ENCODE data around the gene PAQR5. TPM values are rescaled to one million over a fixed set of nuclear protein-coding genes. Genes with fewer than 3 reads are reported as not detected.

PAQR5 gene
- total RNA-seq, 4 donors from 2014 or later: 4.2 to 16.4 (median 6.8) TPM

DNA sequence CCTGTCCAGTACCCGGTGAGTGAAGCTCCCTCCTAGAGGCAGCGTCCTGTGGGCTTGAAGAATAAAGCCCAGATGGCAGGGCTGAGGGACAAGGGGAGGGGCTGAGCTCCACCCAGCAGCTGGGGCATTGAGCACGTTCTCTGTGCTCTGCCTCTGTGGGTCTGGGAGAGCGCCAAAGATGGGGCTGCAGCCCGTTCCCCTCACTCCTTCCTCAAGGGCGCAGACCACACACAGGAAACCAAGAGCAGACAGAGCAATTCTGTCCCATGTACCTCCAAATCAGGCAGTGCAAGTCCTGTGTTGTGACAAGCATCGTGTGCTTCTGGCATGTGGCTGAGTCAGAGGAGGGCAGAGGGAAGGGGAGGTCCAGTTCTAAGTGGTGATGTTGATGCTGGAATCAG, 99.8 kb downstream of the PAQR5 start:
- no peak overlapping the region for H3K4me3 ChIP-seq (ENCODE audit: low read depth, poor library complexity, severe bottlenecking)
- no peak for TF ChIP-seq POLR2A (IDR thresholded peaks at IDR 0.05)
- TF ChIP-seq, protein P1, sequence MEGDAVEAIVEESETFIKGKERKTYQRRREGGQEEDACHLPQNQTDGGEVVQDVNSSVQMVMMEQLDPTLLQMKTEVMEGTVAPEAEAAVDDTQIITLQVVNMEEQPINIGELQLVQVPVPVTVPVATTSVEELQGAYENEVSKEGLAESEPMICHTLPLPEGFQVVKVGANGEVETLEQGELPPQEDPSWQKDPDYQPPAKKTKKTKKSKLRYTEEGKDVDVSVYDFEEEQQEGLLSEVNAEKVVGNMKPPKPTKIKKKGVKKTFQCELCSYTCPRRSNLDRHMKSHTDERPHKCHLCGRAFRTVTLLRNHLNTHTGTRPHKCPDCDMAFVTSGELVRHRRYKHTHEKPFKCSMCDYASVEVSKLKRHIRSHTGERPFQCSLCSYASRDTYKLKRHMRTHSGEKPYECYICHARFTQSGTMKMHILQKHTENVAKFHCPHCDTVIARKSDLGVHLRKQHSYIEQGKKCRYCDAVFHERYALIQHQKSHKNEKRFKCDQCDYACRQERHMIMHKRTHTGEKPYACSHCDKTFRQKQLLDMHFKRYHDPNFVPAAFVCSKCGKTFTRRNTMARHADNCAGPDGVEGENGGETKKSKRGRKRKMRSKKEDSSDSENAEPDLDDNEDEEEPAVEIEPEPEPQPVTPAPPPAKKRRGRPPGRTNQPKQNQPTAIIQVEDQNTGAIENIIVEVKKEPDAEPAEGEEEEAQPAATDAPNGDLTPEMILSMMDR (IDR thresholded peaks at IDR 0.05): no peak
- DNase-seq (ENCODE audit: low spot score in 2 of 2): no peak
- intact Hi-C loops (cut with DNase I; ENCODE audit: low total_unique reads): loop anchor here (5.0 kb wide), 1 partner anchor 341 kb away; no protein-coding TSS in a partner anchor
- 38 to 40% methylated on average over 7 of the region's 7 CpGs for WGBS, 2 donors

DNA sequence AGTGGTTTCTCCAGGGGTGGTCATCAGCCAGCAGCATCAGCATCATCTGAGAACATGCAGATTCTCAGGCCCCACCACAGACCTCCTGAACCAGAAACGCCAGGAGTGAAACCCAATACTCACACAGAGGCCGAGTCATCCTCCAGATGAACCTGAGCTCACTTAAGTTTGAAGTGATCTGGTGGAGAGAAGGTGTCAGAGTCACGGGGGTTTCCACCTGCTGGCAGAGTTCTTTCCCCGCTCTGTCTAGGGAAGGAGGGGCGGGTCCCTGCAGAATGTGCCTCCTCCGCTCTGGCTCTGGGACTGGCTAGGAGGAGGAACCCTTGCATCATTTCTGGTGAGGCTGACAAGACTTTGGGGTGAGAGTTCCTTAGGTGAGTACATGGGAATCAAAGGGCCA, 102.1 kb downstream of the PAQR5 start:
- 83 to 88% methylated on average over 6 of the region's 6 CpGs for WGBS, 2 donors
- intact Hi-C loops (cut with DNase I; ENCODE audit: low total_unique reads): no loop called here
- DNase-seq (ENCODE audit: low spot score in 2 of 2): no peak
- TF ChIP-seq, protein P1 (IDR thresholded peaks at IDR 0.05): no peak
- TF ChIP-seq POLR2A (IDR thresholded peaks at IDR 0.05): no peak
- no peak overlapping the region for H3K4me3 ChIP-seq (ENCODE audit: low read depth, poor library complexity, severe bottlenecking)

DNA sequence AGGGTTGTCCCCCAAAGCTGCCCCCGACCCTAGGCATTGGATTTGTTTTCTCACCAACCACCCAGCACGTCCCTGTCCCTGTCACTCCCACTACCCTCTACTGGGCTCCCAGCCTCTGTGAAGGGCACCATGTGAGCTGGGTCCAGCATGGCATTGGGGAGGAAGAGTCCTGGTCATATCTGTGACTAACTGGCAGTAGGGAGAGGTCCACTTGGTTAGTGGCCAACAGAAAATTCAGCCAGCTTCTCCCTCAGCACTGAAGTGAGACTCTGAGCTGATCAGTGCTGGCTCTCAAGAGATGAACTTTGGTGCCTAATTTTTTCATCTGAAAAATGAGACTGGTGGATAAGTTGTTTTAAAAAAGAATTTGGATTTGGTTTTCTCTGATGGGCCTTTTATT, 104.1 kb downstream of the PAQR5 start:
- intact Hi-C loops (cut with DNase I; ENCODE audit: low total_unique reads): no loop called here
- WGBS, 2 donors: 92 to 96% methylated on average over 2 of the region's 2 CpGs
- H3K4me3 ChIP-seq (ENCODE audit: low read depth, poor library complexity, severe bottlenecking): no peak overlapping the region
- TF ChIP-seq, protein P1 (IDR thresholded peaks at IDR 0.05): no peak
- TF ChIP-seq POLR2A (IDR thresholded peaks at IDR 0.05): no peak
- DNase-seq (ENCODE audit: low spot score in 2 of 2): no peak

DNA sequence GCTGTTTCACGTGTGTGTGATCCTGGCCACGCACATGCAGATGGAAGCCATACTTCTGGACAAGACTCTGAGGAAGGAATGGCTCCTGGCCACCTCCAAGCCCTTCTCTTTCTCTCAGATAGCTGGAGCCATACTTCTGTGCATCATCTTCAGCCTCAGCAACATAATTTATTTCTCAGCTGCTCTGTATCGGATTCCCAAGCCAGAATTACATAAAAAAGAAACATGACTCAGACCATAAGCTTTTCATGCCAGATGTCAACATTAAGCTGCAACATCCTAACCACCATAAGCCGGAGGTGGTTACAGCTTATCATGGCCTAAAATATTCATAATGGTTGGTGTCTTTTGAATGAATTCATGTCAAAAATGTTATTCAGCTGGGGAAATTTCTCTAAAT, 104.9 kb downstream of the PAQR5 start:
- TF ChIP-seq POLR2A (IDR thresholded peaks at IDR 0.05): no peak
- TF ChIP-seq, protein P1 (IDR thresholded peaks at IDR 0.05): no peak
- no peak for DNase-seq (ENCODE audit: low spot score in 2 of 2)
- WGBS, 2 donors: 64 to 67% methylated on average over 4 of the region's 4 CpGs
- H3K4me3 ChIP-seq (ENCODE audit: low read depth, poor library complexity, severe bottlenecking): no peak overlapping the region
- intact Hi-C loops (cut with DNase I; ENCODE audit: low total_unique reads): no loop called here

DNA sequence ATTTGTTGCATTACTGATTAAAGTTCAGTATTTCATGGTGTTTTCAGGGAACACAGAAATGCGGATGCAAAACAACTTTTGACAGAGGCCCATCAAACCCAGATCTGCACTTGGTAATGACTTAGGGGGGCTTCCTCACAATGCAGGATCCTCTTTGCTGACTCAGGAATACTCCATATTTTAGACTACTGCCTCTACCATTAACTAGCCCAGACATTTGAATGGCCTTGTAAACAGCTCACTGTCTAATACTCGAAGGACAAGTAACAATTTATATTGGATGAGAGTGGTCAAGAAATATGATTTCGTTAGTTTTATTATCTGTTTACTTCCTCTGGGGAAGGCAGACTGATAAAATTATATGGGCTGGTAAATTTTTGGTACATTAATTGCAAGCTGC, 106.4 kb downstream of the PAQR5 start:
- intact Hi-C loops (cut with DNase I; ENCODE audit: low total_unique reads): no loop called here
- WGBS, 2 donors: 58 to 62% methylated on average over 3 of the region's 3 CpGs
- no peak for DNase-seq (ENCODE audit: low spot score in 2 of 2)
- H3K4me3 ChIP-seq (ENCODE audit: low read depth, poor library complexity, severe bottlenecking): no peak overlapping the region
- TF ChIP-seq, protein P1 (IDR thresholded peaks at IDR 0.05): no peak
- TF ChIP-seq POLR2A (IDR thresholded peaks at IDR 0.05): no peak

DNA sequence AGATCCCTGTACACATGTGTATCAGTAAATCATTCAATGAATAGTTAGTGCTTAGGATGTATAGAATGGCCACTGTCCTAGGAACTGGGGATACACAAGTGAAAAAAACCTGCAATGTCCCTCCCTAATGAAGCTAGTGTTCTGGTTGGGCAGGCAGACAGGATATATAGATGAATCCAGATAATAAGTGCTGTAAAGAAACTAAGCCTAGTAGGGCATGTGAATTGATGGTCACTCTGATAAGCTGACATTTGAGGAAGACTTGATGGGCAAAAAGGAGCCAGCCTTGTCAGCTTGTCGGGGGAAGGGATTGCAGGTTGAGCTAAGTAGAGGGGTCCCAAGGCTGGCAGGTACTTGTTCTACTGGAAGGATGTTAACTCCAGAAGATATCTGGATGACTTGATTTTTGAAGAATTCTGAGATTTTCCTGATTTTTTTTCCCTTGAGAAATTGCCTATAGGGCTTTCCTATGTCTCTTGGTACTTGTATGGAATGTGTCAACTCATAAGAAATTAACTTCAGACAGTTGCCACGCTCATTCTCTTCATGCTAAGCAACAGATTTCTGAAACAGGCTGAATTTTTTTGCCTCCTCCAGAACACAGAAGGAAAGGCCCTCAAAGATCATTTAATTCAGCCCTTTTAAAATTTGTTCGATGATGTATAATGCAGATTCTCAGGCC, 109.1 kb downstream of the PAQR5 start:
- intact Hi-C loops (cut with DNase I; ENCODE audit: low total_unique reads): no loop called here

More for the DNA sequence above, 109.1 kb downstream of the PAQR5 start:
- no peak overlapping the region for H3K4me3 ChIP-seq (ENCODE audit: low read depth, poor library complexity, severe bottlenecking)
- DNase-seq (ENCODE audit: low spot score in 2 of 2): no peak
- WGBS, 2 donors: 86 to 89% methylated on average over 3 of the region's 3 CpGs
- TF ChIP-seq, protein P1 (IDR thresholded peaks at IDR 0.05): no peak
- TF ChIP-seq POLR2A (IDR thresholded peaks at IDR 0.05): no peak

All from lower leg skin (tissue), 4 donors.